Ovary (tissue), 3 donors: ENCODE data around the gene CTCF.

Experiments used
- CTCF ChIP-seq, 3 donors: fragments of 450-650 bp in 2 of 3; fragments of 200-600 bp in 1 of 3; IDR thresholded peaks; one replicate each; pipeline versions ENCODE4 v1.5.1 to v1.8.0; 2016 to 2022; ENCODE audit warnings: antibody characterized with exemption in 3 of 3, mild to moderate bottlenecking in 1 of 3
- EP300 ChIP-seq: sonication (generic); formaldehyde crosslinking; IDR thresholded peaks from one replicate; pipeline ENCODE4 v1.6.1; 2017; ENCODE audit warnings: antibody characterized with exemption
- donor health status: DM: no; HTN: no; CAD: no.

GRCh38 chr16:67652578-67653127 is 90.3 kb downstream of the CTCF start:
- TF ChIP-seq CTCF (IDR thresholded peaks at IDR 0.05): no peak
- no peak for TF ChIP-seq EP300
